GM21737 (cell line): Measurements from ENCODE around the gene CHRD.

Source experiments
- ATAC-seq: cut with Tn5 transposase; IDR thresholded peaks from one replicate; pipeline ENCODE4 v1.9.1; 2021; ENCODE audit warnings: mild to moderate bottlenecking, moderate library complexity; ENCODE audit not compliant: unreplicated experiment

The CHRD gene

GRCh38 chr3:184380627-184381260, 890 bp downstream of the CHRD start:
- ATAC-seq, result no peak

- ATAC-seq, result no peak
These were observed 1.7 kb downstream of the CHRD start for GRCh38 chr3:184381261-184382224.

GRCh38 chr3:184382326-184383032, 2.6 kb downstream of the CHRD start:
- no peak for ATAC-seq

GRCh38 chr3:184383033-184383740, 3.3 kb downstream of the CHRD start:
- no peak for ATAC-seq

- ATAC-seq, result no peak
These were observed 4.5 kb downstream of the CHRD start for GRCh38 chr3:184384342-184384741.

DNA sequence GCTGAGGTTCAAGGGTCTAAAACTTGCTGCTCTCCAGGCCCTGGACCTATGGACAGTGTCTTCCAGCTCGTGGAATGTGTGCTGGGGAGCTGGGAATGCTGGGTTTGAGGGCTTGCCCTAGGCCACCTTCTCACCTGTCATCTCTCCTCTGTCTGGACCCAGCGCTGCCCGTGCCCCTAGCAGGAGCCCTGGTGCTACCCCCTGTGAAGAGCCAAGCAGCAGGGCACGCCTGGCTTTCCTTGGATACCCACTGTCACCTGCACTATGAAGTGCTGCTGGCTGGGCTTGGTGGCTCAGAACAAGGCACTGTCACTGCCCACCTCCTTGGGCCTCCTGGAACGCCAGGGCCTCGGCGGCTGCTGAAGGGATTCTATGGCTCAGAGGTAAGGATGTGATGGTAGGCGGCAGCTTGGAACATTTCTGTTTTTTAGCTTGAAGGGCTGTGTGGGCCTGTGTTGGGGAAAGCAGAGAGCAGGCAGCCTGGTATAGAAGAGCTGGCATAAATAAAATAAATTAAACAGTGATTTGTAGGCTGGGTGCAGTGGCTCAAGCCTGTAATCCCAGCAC, 5.1 kb downstream of the CHRD start:
- no peak for ATAC-seq

- ATAC-seq, result no peak
These were observed 6.4 kb downstream of the CHRD start for GRCh38 chr3:184386047-184386806.

- ATAC-seq, result no peak
These were observed 7.4 kb downstream of the CHRD start for GRCh38 chr3:184387174-184387714.

GRCh38 chr3:184388164-184388935, 8.5 kb downstream of the CHRD start:
- no peak for ATAC-seq

- ATAC-seq, result no peak
These were observed 9.0 kb downstream of the CHRD start for GRCh38 chr3:184388936-184389230.

GRCh38 chr3:184389384-184389783, 9.5 kb downstream of the CHRD start:
- no peak for ATAC-seq

- no peak for ATAC-seq
These were observed 10.2 kb downstream of the CHRD start for GRCh38 chr3:184389935-184390528.

DNA sequence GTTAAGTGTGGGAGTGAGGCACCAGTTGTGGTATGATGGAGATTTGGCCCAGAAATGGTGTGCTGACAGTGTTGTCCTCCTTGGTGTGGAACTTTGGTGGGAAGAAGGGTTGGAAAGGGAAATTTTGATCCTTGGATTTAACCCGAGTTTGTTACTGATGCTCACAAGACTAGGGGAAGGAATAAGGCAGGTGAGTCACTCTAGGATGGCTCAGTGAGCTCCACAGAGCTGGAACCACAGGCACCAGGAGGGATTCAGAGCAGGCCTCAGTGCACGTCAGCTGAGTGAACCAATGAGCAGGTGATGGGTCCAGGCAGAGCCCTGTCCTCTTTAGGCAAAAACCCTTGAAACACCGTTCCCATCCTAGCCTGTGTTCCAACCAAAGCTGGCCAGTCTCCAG, 11.4 kb downstream of the CHRD start:
- no peak for ATAC-seq

DNA sequence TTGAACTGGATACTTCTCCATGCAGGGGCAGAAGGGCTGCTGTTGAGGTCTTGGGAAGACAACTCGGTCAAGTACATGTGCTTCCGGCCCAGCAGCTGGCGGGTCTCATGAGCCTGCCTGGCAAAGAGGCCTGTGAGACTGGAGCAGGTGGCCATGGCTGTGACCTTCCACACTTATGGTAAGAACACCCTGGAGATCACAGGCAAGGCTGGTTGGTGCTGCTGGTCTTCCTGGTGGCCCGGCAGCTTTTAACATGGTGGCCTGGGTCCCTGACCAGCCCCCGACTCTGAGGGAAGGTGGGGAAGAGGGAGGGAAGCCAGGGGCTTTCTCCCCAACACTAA, 15.4 kb downstream of the CHRD start:
- no peak for ATAC-seq

DNA sequence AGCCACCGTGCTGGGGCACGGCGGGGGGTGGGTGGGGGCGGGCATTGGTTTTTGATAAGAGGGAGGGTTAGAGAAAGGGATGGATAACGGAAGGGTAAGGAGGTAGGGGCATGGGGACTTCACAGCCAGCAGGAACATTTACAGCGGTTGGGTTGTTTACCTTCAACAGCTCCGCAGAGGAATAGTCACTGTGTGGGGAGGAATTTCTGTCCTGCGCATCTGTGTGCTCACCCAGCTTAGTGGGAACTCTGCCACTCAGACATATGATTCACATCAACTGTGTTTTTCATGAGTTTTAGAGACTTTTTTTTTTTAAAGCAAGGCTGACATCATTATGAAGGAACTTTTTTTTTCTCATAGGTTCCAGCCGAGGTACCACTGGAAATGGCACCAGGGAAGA, 19.6 kb downstream of the CHRD start:
- no peak for ATAC-seq

- no peak for ATAC-seq
These were observed 25.5 kb downstream of the CHRD start for GRCh38 chr3:184405075-184406030.

- no peak for ATAC-seq
These were observed 29.6 kb downstream of the CHRD start for GRCh38 chr3:184409331-184409926.
